Thoracic aorta (tissue), 2 donors: ENCODE measurements around the gene ZNF674. TPM values are rescaled to one million over a fixed set of nuclear protein-coding genes. Genes with fewer than 3 reads are reported as not detected.
A peak's percentile ranks its signal among the peaks of the same experiment; 100 is the strongest.
"Not testable (repeated sequence)": the region's sequence is repeated elsewhere in the genome, so short reads cannot be mapped to it uniquely, and the experiment has no call there.

ENCODE experiments used
- ATAC-seq: fragments of 150-250 bp; one replicate; pipeline ENCODE4 v1.8.0; 2017; ENCODE audit warnings: low read depth; ENCODE audit not compliant: insufficient number of reproducible peaks, low FRiP score
- DNase-seq: peaks from one replicate; pipeline ENCODE4 v3.0.0-alpha.2; 2020; ENCODE audit warnings: low spot score
- H3K27ac ChIP-seq, 2 donors: fragments of 200-600 bp; sonication (generic); 1 replicate in 1 of 2; 2 replicates in 1 of 2; pipeline ENCODE4 v1.5.1; 2016; ENCODE audit warnings: mild to moderate bottlenecking in 2 of 2, moderate library complexity in 2 of 2
- H3K27me3 ChIP-seq: fragments of 200-600 bp; sonication (generic); replicated peaks from 2 replicates; pipeline ENCODE4 v1.6.0; 2016; ENCODE audit warnings: mild to moderate bottlenecking; ENCODE audit not compliant: insufficient read depth
- H3K36me3 ChIP-seq: fragments of 200-600 bp; sonication (generic); one replicate; pipeline ENCODE4 v1.5.1; 2016
- H3K4me1 ChIP-seq, 2 donors: fragments of 200-600 bp; sonication (generic); 1 replicate in 1 of 2; 2 replicates in 1 of 2; pipeline versions ENCODE4 v1.5.1 to v1.6.0; 2016; ENCODE audit warnings: low read depth in 2 of 2, mild to moderate bottlenecking in 1 of 2; ENCODE audit not compliant: control insufficient read depth in 1 of 2
- H3K4me3 ChIP-seq: fragments of 200-600 bp; sonication (generic); 2 replicates; pipeline ENCODE4 v1.5.1; 2016; ENCODE audit warnings: mild to moderate bottlenecking
- H3K9me3 ChIP-seq: fragments of 200-600 bp; sonication (generic); 2 replicates; pipeline ENCODE4 v1.5.1; 2016
- CTCF ChIP-seq: fragments of 200-600 bp; sonication (generic); IDR thresholded peaks from one replicate; pipeline ENCODE4 v1.5.1; 2019; ENCODE audit warnings: antibody characterized with exemption
- total RNA-seq, 2 donors: library from RNA; depleted of rRNA; stranded (reverse); fragments of >200 nt; gene quantifications; one replicate each; pipeline versions ENCODE4 v1.1.0 to v1.2.3, GENCODE V29; 2016

Gene ZNF674
- total RNA-seq, 2 donors from 2014 or later = 8.1 to 15.6 TPM

GRCh38 chrX:46553935-46554334 is 8.7 kb upstream of the ZNF674 start:
- no peak overlapping the region for H3K4me3 ChIP-seq
- no peak for DNase-seq
- no peaks in the 10 kb centered on the region for H3K27me3 ChIP-seq
- no peak for TF ChIP-seq CTCF
- H3K27ac ChIP-seq = no peak overlapping the region
- H3K9me3 ChIP-seq = no peaks in the 10 kb centered on the region
- H3K36me3 ChIP-seq = no peaks in the 10 kb centered on the region
- ATAC-seq = no peak
- no peaks in the 10 kb centered on the region for H3K4me1 ChIP-seq

DNA sequence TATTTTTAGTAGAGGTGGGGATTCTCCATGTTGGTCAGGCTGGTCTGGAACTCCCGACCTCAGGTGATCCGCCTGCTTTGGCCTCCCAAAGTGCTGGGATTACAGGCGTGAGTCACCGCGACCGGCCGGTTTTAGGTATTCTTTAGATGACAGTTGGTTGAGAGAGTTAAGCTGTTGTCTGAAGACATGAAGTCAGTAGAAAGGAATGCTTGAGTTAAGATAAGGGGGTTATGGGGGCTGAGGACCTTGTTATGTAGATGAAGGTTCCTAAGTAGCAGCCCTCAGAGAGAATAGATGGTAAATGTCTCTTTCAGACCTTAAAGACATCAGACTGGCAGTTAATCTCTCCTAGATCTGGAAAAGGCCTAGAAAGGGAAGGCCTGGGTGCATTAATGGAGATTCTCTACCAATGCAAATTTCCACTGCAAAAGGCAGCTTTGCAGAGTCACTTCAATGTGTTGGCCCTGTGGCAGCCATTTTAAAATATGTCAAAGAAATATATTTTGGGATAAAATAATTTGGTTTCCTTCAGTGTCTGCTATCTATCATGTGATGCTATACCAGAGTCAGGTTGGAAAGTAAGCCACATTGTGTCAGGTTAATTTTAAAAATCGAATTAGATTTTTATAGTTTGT is 6.4 kb upstream of the ZNF674 start:
- no peak for ATAC-seq
- TF ChIP-seq CTCF = no peak
- Histone ChIP-seq H3K4me3 (no peak overlapping the region), H3K27me3 (no peaks in the 10 kb centered on the region), H3K36me3 (no peaks in the 10 kb centered on the region), H3K9me3 (no peaks in the 10 kb centered on the region), H3K27ac (no peak overlapping the region), H3K4me1 (peaks cover 0 to 5% of the 10 kb centered on the region in 2 donors)
- DNase-seq = no peak

DNA sequence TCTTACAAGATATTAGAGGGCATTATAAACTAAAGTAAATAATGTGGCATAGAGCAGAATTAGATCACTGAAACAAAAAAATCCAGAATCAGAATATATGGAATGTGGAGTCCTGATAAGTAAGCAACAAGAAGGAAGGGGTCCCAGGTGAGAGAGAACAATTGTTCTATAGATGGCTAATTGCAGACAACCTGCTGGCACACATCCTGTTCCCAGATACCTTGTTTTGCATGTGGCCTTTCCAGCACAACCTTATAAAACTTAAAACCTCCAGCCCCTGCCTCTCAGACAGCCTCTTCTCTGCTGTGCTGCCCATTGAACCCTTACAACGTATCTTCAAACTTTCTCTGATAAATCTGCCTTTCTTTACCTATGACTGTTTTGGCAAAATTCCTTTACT is 4.7 kb upstream of the ZNF674 start:
- DNase-seq (no peak), ATAC-seq (no peak)
- Histone ChIP-seq H3K27me3 (no peaks in the 10 kb centered on the region), H3K9me3 (no peaks in the 10 kb centered on the region), H3K27ac (no peak overlapping the region), H3K4me1 (peaks cover 3 to 12% of the 10 kb centered on the region in 2 donors), H3K4me3 (no peak overlapping the region), H3K36me3 (no peaks in the 10 kb centered on the region)
- TF ChIP-seq CTCF = no peak

GRCh38 chrX:46547857-46548256 is 2.6 kb upstream of the ZNF674 start:
- Histone ChIP-seq H3K4me1 (peaks cover 3 to 18% of the 10 kb centered on the region in 2 donors), H3K27ac (no peak overlapping the region), H3K27me3 (no peaks in the 10 kb centered on the region), H3K4me3 (no peak overlapping the region), H3K9me3 (no peaks in the 10 kb centered on the region), H3K36me3 (no peaks in the 10 kb centered on the region)
- TF ChIP-seq CTCF = no peak
- no peak for DNase-seq
- no peak for ATAC-seq

GRCh38 chrX:46544527-46544926 is 694 bp downstream of the ZNF674 start:
- not testable (repeated sequence) for ATAC-seq, H3K36me3 ChIP-seq, H3K9me3 ChIP-seq, DNase-seq, H3K27me3 ChIP-seq
- peaks cover 3 to 18% of the 10 kb centered on the region in 2 donors for H3K4me1 ChIP-seq
- peak overlapping the region in 1 of 2 donors; percentile 85 for H3K27ac ChIP-seq
- peak overlapping the region; percentile 90 for H3K4me3 ChIP-seq

- Histone ChIP-seq H3K4me1 (peaks cover 3 to 18% of the 10 kb centered on the region in 2 donors), H3K27me3 (no peaks in the 10 kb centered on the region), H3K36me3 (no peaks in the 10 kb centered on the region), H3K4me3 (no peak overlapping the region), H3K27ac (no peak overlapping the region), H3K9me3 (no peaks in the 10 kb centered on the region)
- no peak for TF ChIP-seq CTCF
- DNase-seq = no peak
- no peak for ATAC-seq
Measured at GRCh38 chrX:46543441-46543840, 1.8 kb downstream of the ZNF674 start.
